GM12892 (cell line): ENCODE results near the gene TBC1D2B.
"Not testable (repeated sequence)": the region's sequence is repeated elsewhere in the genome, so short reads cannot be mapped to it uniquely, and the experiment has no call there.

Source experiments
- POLR2A ChIP-seq: IDR thresholded peaks from 2 replicates; pipeline ENCODE4 v1.6.1; 2011; ENCODE audit warnings: low read depth, low read length, control low read depth
- TAF1 ChIP-seq: IDR thresholded peaks from 2 replicates; pipeline ENCODE4 v1.6.1; 2011; ENCODE audit warnings: low read depth, mild to moderate bottlenecking, control low read depth, low read length, borderline replicate concordance

GRCh38 chr15:77987765-77988136, 89.8 kb downstream of the TBC1D2B start:
- TF ChIP-seq POLR2A, TAF1: not testable (repeated sequence)
